ENCODE measurements around the gene PLCB1. TPM values are rescaled to one million over a fixed set of nuclear protein-coding genes. Genes with fewer than 3 reads are reported as not detected.

The PLCB1 gene
- total RNA-seq, 1 donor: 46.5 TPM

- DNase-seq (ENCODE audit: low read depth): peak; percentile 76
- TF ChIP-seq CTCF (IDR thresholded peaks at IDR 0.05; ENCODE audit: insufficient read depth, low read length): no peak
- no peak overlapping the region for H3K4me3 ChIP-seq (ENCODE audit: low read depth, low read length)
These were observed 282.7 kb downstream of the PLCB1 start for GRCh38 chr20:8414586-8415274.

- no peak overlapping the region for H3K4me3 ChIP-seq (ENCODE audit: low read depth, low read length)
- no peak for DNase-seq (ENCODE audit: low read depth)
- TF ChIP-seq CTCF (IDR thresholded peaks at IDR 0.05; ENCODE audit: insufficient read depth, low read length): no peak
These were observed 289.9 kb downstream of the PLCB1 start for GRCh38 chr20:8421981-8422380.

GRCh38 chr20:8423482-8423881 is 291.4 kb downstream of the PLCB1 start:
- no peak for DNase-seq (ENCODE audit: low read depth)
- H3K4me3 ChIP-seq (ENCODE audit: low read depth, low read length): no peak overlapping the region
- TF ChIP-seq CTCF (IDR thresholded peaks at IDR 0.05; ENCODE audit: insufficient read depth, low read length): no peak

GRCh38 chr20:8424010-8424409 is 291.9 kb downstream of the PLCB1 start:
- no peak for TF ChIP-seq CTCF (IDR thresholded peaks at IDR 0.05; ENCODE audit: insufficient read depth, low read length)
- DNase-seq (ENCODE audit: low read depth): peak; percentile 78
- no peak overlapping the region for H3K4me3 ChIP-seq (ENCODE audit: low read depth, low read length)

- no peak overlapping the region for H3K4me3 ChIP-seq (ENCODE audit: low read depth, low read length)
- DNase-seq (ENCODE audit: low read depth): no peak
- no peak for TF ChIP-seq CTCF (IDR thresholded peaks at IDR 0.05; ENCODE audit: insufficient read depth, low read length)
These were observed 292.9 kb downstream of the PLCB1 start for GRCh38 chr20:8425016-8425415.

GRCh38 chr20:8425802-8426201 is 293.7 kb downstream of the PLCB1 start:
- no peak for DNase-seq (ENCODE audit: low read depth)
- no peak overlapping the region for H3K4me3 ChIP-seq (ENCODE audit: low read depth, low read length)
- no peak for TF ChIP-seq CTCF (IDR thresholded peaks at IDR 0.05; ENCODE audit: insufficient read depth, low read length)
